HepG2 (cell line): ENCODE results near the gene HDGFL2. TPM values are rescaled to one million over a fixed set of nuclear protein-coding genes. Genes with fewer than 3 reads are reported as not detected.
A peak's percentile ranks its signal among the peaks of the same experiment; 100 is the strongest.

ENCODE experiments used
- ELF1 ChIP-seq: sonication (generic); formaldehyde crosslinking; IDR thresholded peaks from 2 replicates; pipeline ENCODE4 v1.4.0; 2020; ENCODE audit warnings: missing genetic modification reagents
- ELF3 ChIP-seq: IDR thresholded peaks from 2 replicates; pipeline ENCODE4 v1.6.1; 2016; ENCODE audit warnings: missing genetic modification reagents, missing compliant biosample characterization
- FOXO4 ChIP-seq: sonication (generic); formaldehyde crosslinking; conservative IDR thresholded peaks from 2 replicates; pipeline ENCODE4 v1.8.1; 2023; ENCODE audit warnings: missing genetic modification reagents
- HNF1B ChIP-seq: sonication (generic); formaldehyde crosslinking; IDR thresholded peaks from 2 replicates; pipeline ENCODE4 v1.5.1; 2020; ENCODE audit warnings: mild to moderate bottlenecking, moderate library complexity, missing genetic modification reagents
- MXI1 ChIP-seq: IDR thresholded peaks from 3 replicates; pipeline ENCODE4 v1.6.1; 2012; ENCODE audit warnings: low read depth, low read length, inconsistent platforms, borderline replicate concordance
- RAD51 ChIP-seq: fragments of 450-650 bp; IDR thresholded peaks from 2 replicates; pipeline ENCODE4 v1.6.1; 2016; ENCODE audit warnings: borderline replicate concordance
- SKI ChIP-seq: fragments of 450-650 bp; IDR thresholded peaks from one replicate; pipeline ENCODE4 v1.6.1; 2018; ENCODE audit warnings: mild to moderate bottlenecking; ENCODE audit not compliant: partially characterized antibody
- SRSF9 ChIP-seq: fragments of 200-400 bp; formaldehyde crosslinking; IDR thresholded peaks from 2 replicates; pipeline ENCODE4 v1.6.1; 2018; ENCODE audit warnings: borderline replicate concordance, mild to moderate bottlenecking, low read depth, low read length; ENCODE audit not compliant: insufficient read depth, poor library complexity, severe bottlenecking
- TAF1 ChIP-seq: sonication (generic); formaldehyde crosslinking; IDR thresholded peaks from 2 replicates; pipeline ENCODE4 v1.4.0; 2020; ENCODE audit warnings: missing genetic modification reagents
- TBL1XR1 ChIP-seq: fragments of 150-350 bp; IDR thresholded peaks from 2 replicates; pipeline ENCODE4 v1.6.1; 2014; ENCODE audit warnings: borderline replicate concordance, low read length; ENCODE audit not compliant: partially characterized antibody
- TRIM24 ChIP-seq: sonication (generic); formaldehyde crosslinking; IDR thresholded peaks from 2 replicates; pipeline ENCODE4 v1.8.0; 2022; ENCODE audit warnings: mild to moderate bottlenecking, missing genetic modification reagents
- TSC22D2 ChIP-seq: sonication (generic); formaldehyde crosslinking; IDR thresholded peaks from 2 replicates; pipeline ENCODE4 v1.5.1; 2020; ENCODE audit warnings: missing genetic modification reagents, mild to moderate bottlenecking, borderline replicate concordance
- USF2 ChIP-seq, 2 experiments: sonication (generic) in 1 of 2; formaldehyde crosslinking in 1 of 2; IDR thresholded peaks; 2 replicates each; pipeline versions ENCODE4 v1.5.1 to v1.6.1; 2011 to 2020; ENCODE audit warnings: borderline replicate concordance in 1 of 2, low read depth in 1 of 2, low read length in 1 of 2, mild to moderate bottlenecking in 1 of 2, missing genetic modification reagents in 1 of 2, moderate library complexity in 1 of 2
- ZGPAT ChIP-seq: IDR thresholded peaks from 2 replicates; pipeline ENCODE4 v1.6.1; 2016; ENCODE audit warnings: mild to moderate bottlenecking
- ZNF276 ChIP-seq: sonication (generic); formaldehyde crosslinking; IDR thresholded peaks from 2 replicates; pipeline ENCODE4 v1.4.0; 2020; ENCODE audit warnings: mild to moderate bottlenecking, low read depth, missing genetic modification reagents
- ZNF607 ChIP-seq: sonication (generic); formaldehyde crosslinking; IDR thresholded peaks from 2 replicates; pipeline ENCODE4 v1.5.1; 2020; ENCODE audit warnings: missing genetic modification reagents, mild to moderate bottlenecking, borderline replicate concordance
- ZNF749 ChIP-seq: sonication (generic); formaldehyde crosslinking; IDR thresholded peaks from 2 replicates; pipeline ENCODE4 v1.8.0; 2022; ENCODE audit warnings: mild to moderate bottlenecking, missing genetic modification reagents, moderate library complexity, borderline replicate concordance
- ZNF781 ChIP-seq: sonication (generic); formaldehyde crosslinking; IDR thresholded peaks from 2 replicates; pipeline ENCODE4 v1.5.1; 2020; ENCODE audit warnings: borderline replicate concordance, mild to moderate bottlenecking, missing genetic modification reagents; ENCODE audit errors: not compliant biosample characterization
- polyA plus RNA-seq, 8 experiments: library from polyadenylated mRNA; depleted of rRNA in 3 of 8; stranded (reverse) in 7 of 8; unstranded in 1 of 8; fragments of >200 nt; fragmentation: Illumina TruSeq in 4 of 8; extraction: Trizol in 4 of 8; gene quantifications; 2 replicates each; pipeline versions ENCODE4 v1.2.1 to v1.2.3, GENCODE V29; 2011 to 2016; ENCODE audit warnings: low read depth in 4 of 8, missing spikeins in 1 of 8, mixed read lengths in 1 of 8; ENCODE audit not compliant: insufficient read depth in 1 of 8
- total RNA-seq, 5 experiments: library from RNA; depleted of rRNA; stranded (reverse); fragments of >200 nt; fragmentation: Illumina TruSeq; extraction: Trizol; gene quantifications; 2 replicates each; pipeline ENCODE4 v1.2.3, GENCODE V29; 2016; ENCODE audit warnings: low read depth in 1 of 5

HDGFL2 gene
- total and polyA plus RNA-seq, 2 of the 13 experiments (the other 11 are each of a cell fraction or from before 2014, with no cell fraction given): 20.0 to 51.1 TPM

GRCh38 chr19:4471403-4472173, 509 bp upstream of the HDGFL2 start (continued):
- TF ChIP-seq USF2 (IDR thresholded peaks at IDR 0.05; ENCODE audit: low read depth, low read length) (peak; percentile 99), USF2 (CRISPR knock-in tag; IDR thresholded peaks at IDR 0.05; ENCODE audit: borderline replicate concordance) (peak; percentile 96; the same call in 1 of the 2 replicates), SRSF9 (no peak), ELF3 (CRISPR knock-in tag) (0 out of 2 replicates have a peak, but pooled peaks have one; percentile 6), TBL1XR1 (peak; percentile 46), TRIM24 (CRISPR knock-in tag) (no peak), ZNF781 (CRISPR knock-in tag) (no peak), MXI1 (peak; percentile 36; the same call in 1 of the 3 replicates), ZNF749 (CRISPR knock-in tag) (no peak), ZNF607 (CRISPR knock-in tag) (peak; percentile 3; the same call in 1 of the 2 replicates), TAF1 (CRISPR knock-in tag) (peak; percentile 17; the same call in 1 of the 2 replicates), TSC22D2 (CRISPR knock-in tag) (no peak), FOXO4 (no peak), RAD51 (peak; percentile 94), ELF1 (CRISPR knock-in tag) (peak; percentile 24; the same call in 1 of the 2 replicates), ZNF276 (CRISPR knock-in tag) (no peak), HNF1B (CRISPR knock-in tag) (peak; percentile 15; the same call in 1 of the 2 replicates), SKI (peak; percentile 53), ZGPAT (CRISPR knock-in tag) (0 out of 2 replicates have a peak, but pooled peaks have one; percentile 44)
